Hematopoietic multipotent progenitor cell treated with erythropoietin and hydrocortisone succinate and interleukin-3 and kit ligand, for 4 days (in vitro differentiated cells): ENCODE measurements around the gene PTPRQ.
"Not testable (repeated sequence)": the region's sequence is repeated elsewhere in the genome, so short reads cannot be mapped to it uniquely, and the experiment has no call there.

Source experiments
- DNase-seq: peaks from one replicate; pipeline ENCODE4 v3.0.0-alpha.2; 2015

PTPRQ gene

GRCh38 chr12:80648881-80649280, 204.8 kb downstream of the PTPRQ start:
- DNase-seq = no peak

- DNase-seq = no peak
Measured at GRCh38 chr12:80655751-80656150, 211.7 kb downstream of the PTPRQ start.

GRCh38 chr12:80659512-80660063, 215.6 kb downstream of the PTPRQ start:
- DNase-seq = no peak

DNA sequence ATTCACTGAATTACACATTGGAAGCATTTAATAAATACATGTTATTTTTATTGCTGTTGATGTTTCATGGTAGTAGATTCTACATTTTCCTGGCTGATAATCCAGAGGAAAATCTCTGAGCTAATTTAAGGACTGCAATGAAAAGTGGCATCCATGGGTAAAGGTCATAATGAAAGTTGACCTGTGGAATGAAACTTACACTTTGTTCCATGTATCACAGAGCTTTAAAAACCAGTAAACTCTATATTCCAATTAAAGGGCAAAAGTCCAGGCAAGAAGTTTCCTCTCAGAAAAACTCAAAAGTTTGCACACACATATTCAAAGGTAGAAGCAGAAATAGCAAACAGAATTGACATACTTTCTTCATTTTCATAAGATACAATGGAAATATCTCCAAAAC, 218.6 kb downstream of the PTPRQ start:
- no peak for DNase-seq

DNA sequence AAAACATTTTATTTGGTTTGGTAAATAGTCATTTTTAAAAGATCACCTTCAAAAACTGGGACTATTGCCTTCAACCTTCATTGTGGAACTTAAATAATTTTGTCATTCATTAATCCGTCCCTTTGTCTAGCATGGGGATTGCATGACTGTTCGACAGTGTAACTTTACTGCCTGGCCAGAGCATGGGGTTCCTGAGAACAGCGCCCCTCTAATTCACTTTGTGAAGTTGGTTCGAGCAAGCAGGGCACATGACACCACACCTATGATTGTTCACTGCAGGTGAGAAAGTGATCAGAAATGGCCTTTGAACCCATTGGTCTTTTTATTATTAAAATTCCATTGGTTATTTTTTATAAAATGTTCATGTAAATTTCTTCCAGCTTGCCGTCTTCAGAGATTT, 226.2 kb downstream of the PTPRQ start:
- DNase-seq = no peak

DNA sequence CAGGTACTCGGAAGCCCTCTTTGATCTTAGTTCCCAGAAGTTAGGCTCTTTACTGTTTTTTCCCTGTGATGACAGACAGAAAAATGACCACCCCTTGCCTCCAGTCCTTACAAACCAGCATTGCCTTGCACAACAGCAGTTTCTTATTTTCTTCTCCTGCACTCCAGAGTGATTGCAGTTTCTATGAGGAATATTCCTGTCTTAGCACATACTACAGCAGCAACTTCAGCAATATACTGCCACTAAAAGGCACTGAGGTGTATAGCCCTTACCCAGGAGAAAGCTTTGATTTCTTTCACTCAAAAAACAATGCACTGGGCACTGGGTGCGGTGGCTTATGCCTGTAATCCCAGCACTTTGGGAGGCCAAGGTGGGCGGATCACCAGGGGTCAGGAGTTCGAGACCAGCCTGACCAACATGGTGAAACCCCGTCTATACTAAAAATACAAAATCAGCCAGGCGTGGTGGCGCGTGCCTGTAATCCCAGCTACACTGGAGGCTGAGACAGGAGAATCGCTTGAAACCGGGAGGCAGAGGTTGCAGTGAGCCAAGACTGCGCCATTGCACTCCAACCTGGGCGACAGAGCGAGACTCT, 232.1 kb downstream of the PTPRQ start:
- DNase-seq = not testable (repeated sequence)

- DNase-seq = no peak
Measured at GRCh38 chr12:80676856-80677255, 232.8 kb downstream of the PTPRQ start.

- no peak for DNase-seq
Measured at GRCh38 chr12:80677994-80678393, 234.0 kb downstream of the PTPRQ start.

GRCh38 chr12:80679346-80680131, 235.5 kb downstream of the PTPRQ start:
- DNase-seq = no peak

GRCh38 chr12:80681287-80681686, 237.3 kb downstream of the PTPRQ start:
- DNase-seq = no peak

DNA sequence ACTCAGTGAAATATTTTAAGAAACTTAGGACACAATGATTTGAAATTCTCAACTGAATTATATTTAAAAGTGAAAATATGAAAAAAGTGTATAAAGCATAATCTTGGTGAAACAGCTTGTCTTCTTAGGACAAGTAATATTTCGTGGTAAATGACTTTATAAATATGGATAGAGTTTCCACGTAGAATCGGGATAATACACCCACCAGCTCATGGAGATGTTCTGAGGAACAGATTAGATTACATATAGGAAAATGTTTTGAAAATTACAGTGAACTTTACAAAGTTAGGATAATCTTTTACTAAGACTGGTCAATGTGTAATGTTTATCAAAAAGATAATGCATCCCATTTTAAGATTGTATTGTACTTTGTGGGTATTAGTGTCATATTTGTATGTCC, 237.8 kb downstream of the PTPRQ start:
- no peak for DNase-seq

GRCh38 chr12:80684077-80684495, 240.1 kb downstream of the PTPRQ start:
- no peak for DNase-seq

GRCh38 chr12:80690090-80690489, 246.1 kb downstream of the PTPRQ start:
- DNase-seq = no peak

DNA sequence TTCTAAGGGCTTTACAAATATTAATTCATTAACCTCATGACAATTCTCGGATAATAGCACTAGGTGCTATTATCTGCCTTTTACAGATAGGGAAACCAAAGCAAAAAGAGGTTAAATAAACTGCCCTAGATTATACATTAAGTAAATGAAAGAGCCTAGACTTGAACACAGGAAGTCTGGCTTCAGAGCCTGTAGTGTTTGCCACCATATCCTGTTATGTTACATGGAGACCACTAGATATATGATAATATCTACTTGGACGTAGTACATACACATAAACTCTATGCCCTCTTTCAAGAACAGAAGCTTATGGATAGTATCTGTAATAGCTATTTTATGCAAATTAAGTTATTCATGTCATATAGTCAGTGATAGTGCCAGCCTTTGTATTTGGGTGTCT, 246.5 kb downstream of the PTPRQ start:
- DNase-seq = no peak

DNA sequence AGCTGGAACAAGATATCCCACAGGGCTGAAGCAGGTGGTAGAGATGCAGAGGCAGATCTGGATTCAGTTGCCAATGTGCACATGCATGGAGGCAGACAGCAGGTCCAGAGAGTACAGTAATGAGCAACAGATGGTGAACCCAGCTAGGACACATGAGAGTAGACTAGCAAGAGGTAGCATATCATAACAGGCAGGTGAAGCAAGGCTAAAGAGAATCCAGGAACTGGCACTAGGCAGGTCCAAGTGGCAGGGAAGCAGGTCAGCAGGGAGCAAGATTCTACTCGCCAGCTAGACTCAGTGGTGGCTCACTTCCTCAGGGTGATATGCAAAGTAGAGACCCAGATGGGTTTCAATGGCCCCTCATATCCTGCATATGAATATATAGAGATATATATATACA, 248.1 kb downstream of the PTPRQ start:
- DNase-seq = no peak

GRCh38 chr12:80697270-80697887, 253.3 kb downstream of the PTPRQ start:
- no peak for DNase-seq

DNA sequence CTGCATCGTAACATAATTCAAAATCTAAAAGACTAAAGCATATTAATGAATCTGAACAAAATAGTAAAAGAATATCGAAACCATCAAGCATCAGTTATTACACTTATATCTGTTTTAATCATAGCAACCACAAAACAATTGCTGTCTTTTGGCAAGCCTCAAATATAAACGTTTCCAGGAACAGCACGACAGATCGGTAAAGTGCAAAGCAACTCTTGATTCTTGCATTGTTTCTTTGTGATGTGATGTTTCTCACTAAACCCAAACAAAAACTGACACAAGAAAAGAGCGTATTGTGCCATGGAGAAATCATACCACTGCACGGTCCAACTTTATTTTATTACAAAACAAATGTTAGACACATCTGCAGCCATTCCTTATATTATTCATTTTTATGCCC, 254.2 kb downstream of the PTPRQ start:
- DNase-seq = no peak

DNA sequence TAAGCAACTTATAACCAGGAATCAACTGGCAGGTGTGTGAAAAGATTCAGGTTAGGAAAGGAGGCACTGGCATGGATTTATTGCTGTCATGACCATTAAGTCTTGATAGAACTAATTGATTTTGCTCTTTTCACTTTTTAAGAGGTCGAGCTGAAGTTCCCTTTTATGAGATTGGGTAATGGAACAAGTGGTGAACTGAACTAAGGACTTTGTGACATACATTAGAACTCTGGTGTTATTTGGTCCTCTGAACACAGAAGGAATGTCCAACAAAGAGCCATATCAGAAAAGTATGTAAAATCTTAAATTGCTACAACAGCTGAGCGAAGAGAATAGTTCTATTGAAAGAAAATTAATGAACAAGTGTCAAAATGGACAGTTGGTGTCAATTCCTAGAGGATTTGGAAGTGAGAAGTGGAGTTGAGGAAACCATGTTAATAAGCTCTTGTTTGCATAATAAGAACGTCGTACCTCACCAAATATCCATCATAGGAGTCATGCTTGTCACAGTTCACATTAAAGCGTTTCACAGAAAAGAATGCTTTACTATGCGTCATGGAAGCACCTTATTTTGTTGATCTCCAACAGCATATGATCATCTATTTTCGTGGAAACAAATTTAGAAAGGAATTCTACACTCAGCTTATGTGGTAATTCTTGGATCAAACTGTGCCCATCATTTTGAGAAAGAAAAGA, 255.0 kb downstream of the PTPRQ start:
- no peak for DNase-seq

DNA sequence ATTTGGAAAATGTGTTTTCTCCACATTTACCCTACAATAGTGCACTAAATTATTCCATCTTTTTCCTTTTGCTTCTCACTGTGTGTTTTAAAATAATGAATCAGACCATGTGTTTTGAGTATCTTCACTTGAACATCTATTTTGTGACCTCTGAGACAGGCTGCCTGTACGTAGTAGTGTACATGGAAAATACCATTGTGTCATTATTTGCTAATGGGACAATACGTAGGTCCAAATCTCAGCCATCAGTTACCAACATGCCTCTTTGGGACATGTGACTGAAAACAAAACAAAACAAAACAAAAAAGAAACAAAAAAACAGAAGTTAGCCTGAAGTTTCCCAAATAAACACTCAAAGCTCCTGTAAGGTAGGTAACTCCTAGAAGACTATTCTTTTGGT, 256.3 kb downstream of the PTPRQ start:
- no peak for DNase-seq

- DNase-seq = no peak
Measured at GRCh38 chr12:80701388-80701787, 257.4 kb downstream of the PTPRQ start.

DNA sequence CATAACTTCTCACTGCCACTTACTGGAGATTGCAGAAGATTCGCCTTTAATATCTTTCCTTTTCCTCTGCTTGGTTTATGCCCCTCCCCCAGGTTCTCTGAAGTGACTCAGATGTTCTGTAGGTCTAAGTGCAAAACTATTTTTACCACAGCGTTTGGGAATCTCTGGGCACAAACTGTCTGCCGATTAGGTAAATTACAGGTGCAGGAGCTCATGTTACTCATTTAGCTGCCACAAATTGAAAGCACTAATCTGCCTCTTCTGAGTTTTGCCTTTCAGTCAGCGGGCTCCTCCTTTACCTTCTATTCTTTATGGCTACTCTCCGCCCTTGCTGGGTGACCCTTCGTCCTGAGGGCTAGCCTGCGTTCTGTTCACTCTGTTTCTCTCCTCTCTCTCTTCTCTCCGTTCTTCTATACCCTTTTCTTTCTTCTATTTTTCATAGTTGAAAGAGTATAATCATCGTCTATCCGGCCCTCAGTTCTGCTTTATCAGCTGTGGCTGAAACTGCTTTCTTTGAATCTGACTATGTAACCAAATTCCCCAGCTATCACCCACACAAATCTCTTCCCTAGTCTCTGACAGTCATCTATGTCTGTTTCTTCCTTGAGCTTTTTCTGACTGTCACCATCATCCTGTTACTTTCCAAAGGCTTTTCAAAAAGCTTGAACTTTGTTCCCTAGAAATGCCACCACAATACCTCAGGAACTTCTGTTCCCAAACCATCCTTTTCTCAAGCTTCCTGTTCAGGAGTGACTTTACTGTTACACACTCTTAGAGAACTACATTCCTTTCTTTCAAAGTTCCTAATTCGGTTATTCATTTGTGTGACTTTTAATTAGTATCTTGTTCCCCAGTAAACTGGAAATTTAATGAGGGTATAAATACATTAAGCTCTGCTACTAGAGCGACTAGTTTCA, 259.1 kb downstream of the PTPRQ start:
- DNase-seq = no peak

GRCh38 chr12:80704420-80704819, 260.4 kb downstream of the PTPRQ start:
- DNase-seq = no peak
